Measurements from ENCODE around the gene RANBP10.

DNA sequence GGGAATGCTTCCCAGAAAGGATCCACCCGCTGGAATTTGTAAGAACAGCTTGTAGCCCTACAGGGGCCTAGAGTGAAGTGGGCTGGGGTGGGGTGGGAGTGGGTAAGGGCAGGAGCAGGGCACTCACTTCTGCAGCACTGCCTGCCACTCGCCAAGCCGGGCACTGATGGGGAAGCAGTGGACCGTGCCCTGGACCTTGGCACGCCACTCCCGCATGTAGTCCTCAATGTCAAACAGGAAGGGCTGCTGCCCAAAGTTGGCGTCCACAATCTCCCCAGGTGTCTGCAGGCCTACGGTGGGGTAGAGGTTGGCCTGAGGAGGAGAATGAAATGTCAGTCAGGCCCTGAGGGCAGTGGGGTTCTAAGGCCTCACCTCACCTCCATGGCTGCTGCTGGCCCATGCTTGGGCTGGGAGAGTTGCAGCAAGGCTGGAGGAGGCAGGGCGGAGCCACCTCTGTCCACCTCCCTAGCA, 71.6 kb downstream of the RANBP10 start:
- TF ChIP-seq, protein P1, sequence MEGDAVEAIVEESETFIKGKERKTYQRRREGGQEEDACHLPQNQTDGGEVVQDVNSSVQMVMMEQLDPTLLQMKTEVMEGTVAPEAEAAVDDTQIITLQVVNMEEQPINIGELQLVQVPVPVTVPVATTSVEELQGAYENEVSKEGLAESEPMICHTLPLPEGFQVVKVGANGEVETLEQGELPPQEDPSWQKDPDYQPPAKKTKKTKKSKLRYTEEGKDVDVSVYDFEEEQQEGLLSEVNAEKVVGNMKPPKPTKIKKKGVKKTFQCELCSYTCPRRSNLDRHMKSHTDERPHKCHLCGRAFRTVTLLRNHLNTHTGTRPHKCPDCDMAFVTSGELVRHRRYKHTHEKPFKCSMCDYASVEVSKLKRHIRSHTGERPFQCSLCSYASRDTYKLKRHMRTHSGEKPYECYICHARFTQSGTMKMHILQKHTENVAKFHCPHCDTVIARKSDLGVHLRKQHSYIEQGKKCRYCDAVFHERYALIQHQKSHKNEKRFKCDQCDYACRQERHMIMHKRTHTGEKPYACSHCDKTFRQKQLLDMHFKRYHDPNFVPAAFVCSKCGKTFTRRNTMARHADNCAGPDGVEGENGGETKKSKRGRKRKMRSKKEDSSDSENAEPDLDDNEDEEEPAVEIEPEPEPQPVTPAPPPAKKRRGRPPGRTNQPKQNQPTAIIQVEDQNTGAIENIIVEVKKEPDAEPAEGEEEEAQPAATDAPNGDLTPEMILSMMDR (IDR thresholded peaks at IDR 0.05): no peak
- TF ChIP-seq EZH2 (IDR thresholded peaks at IDR 0.05) (no peak), EZH2phosphoT487 (IDR thresholded peaks at IDR 0.05) (no peak)
